Caco-2 (cell line): ENCODE results near the gene CFAP92. TPM values are rescaled to one million over a fixed set of nuclear protein-coding genes. Genes with fewer than 3 reads are reported as not detected.

Source experiments
- BruUV-seq: library from RNA; stranded (reverse); fragments of 400-500 nt; replicated peaks from 2 replicates; lab custom pipeline; 2021; lab: Mats Ljungman, UMichigan
- CTCF ChIA-PET: fragments of 300-600 bp; sonication (Branson Sonifier 250); formaldehyde crosslinking; loops from one replicate; lab custom pipeline; 2022; ENCODE audit warnings: antibody characterized with exemption; lab: Charles Lee
- POLR2A ChIA-PET: fragments of 300-600 bp; sonication (Branson Sonifier 250); formaldehyde crosslinking; loops from one replicate; lab custom pipeline; 2022; ENCODE audit warnings: antibody characterized with exemption; lab: Charles Lee
- DNase-seq, 2 experiments: peaks; one replicate each; pipeline versions ENCODE4 v3.0.0 to v3.0.0-alpha.2; 2020 to 2022
- H3K27me3 ChIP-seq: replicated peaks from 2 replicates; pipeline ENCODE4 v1.6.0; 2011; ENCODE audit warnings: low read length; ENCODE audit not compliant: control insufficient read depth, insufficient read depth
- H3K36me3 ChIP-seq: 2 replicates; pipeline ENCODE4 v1.5.1; 2011; ENCODE audit warnings: low read length; ENCODE audit not compliant: control insufficient read depth, insufficient read depth
- H3K4me1 ChIP-seq: fragments of 250-450 bp; sonication (Bioruptor Pico); 2 replicates; pipeline ENCODE4 v1.5.1; 2020; ENCODE audit warnings: mild to moderate bottlenecking
- H3K4me3 ChIP-seq: 2 replicates; pipeline ENCODE4 v1.5.1; 2011; ENCODE audit warnings: low read depth, mild to moderate bottlenecking, control low read depth, low read length
- H3K9me3 ChIP-seq: fragments of 250-450 bp; sonication (Bioruptor Pico); 2 replicates; pipeline ENCODE4 v1.5.1; 2020; ENCODE audit warnings: mild to moderate bottlenecking, moderate library complexity
- H3K27ac Mint-ChIP-seq: one replicate; pipeline ENCODE4 v1.8.0; 2022; ENCODE audit warnings: mixed read lengths; ENCODE audit not compliant: unreplicated experiment
- H3K27me3 Mint-ChIP-seq: one replicate; pipeline ENCODE4 v1.8.0; 2022; ENCODE audit warnings: mixed read lengths; ENCODE audit not compliant: insufficient read depth, unreplicated experiment
- H3K36me3 Mint-ChIP-seq: one replicate; pipeline ENCODE4 v1.8.0; 2022; ENCODE audit warnings: mild to moderate bottlenecking, mixed read lengths; ENCODE audit not compliant: insufficient read depth, unreplicated experiment
- H3K4me1 Mint-ChIP-seq: one replicate; pipeline ENCODE4 v1.8.0; 2022; ENCODE audit warnings: low read depth, mixed read lengths; ENCODE audit not compliant: unreplicated experiment
- H3K4me3 Mint-ChIP-seq: one replicate; pipeline ENCODE4 v1.8.0; 2022; ENCODE audit warnings: mild to moderate bottlenecking, moderate library complexity, mixed read lengths; ENCODE audit not compliant: unreplicated experiment
- H3K9me3 Mint-ChIP-seq: one replicate; pipeline ENCODE4 v1.8.0; 2022; ENCODE audit warnings: mixed read lengths; ENCODE audit not compliant: unreplicated experiment
- CTCF ChIP-seq, 2 experiments: fragments of 200-600 bp in 1 of 2; IDR thresholded peaks; 1 replicate in 1 of 2; 2 replicates in 1 of 2; pipeline versions ENCODE4 v1.5.1 to v1.8.0; 2011 to 2022; ENCODE audit warnings: antibody characterized with exemption in 1 of 2, control low read depth in 1 of 2, inconsistent platforms in 1 of 2, low read depth in 1 of 2, low read length in 1 of 2, mild to moderate bottlenecking in 1 of 2, moderate library complexity in 1 of 2; ENCODE audit not compliant: insufficient read depth in 1 of 2, severe bottlenecking in 1 of 2, unreplicated experiment in 1 of 2
- intact Hi-C: fragments of 100-400 bp; cut with micrococcal nuclease; formaldehyde crosslinking; loops from one replicate; pipeline ENCODE4 v1.10.0; 2022; ENCODE audit not compliant: unreplicated experiment
- total RNA-seq: library from RNA; stranded (reverse); gene quantifications from 2 replicates; pipeline ENCODE4 v1.2.3, GENCODE V29; 2022

The CFAP92 gene
- total RNA-seq, 1 experiment from 2014 or later = 5.9 TPM

GRCh38 chr3:129003578-129004112 is 9.8 kb upstream of the CFAP92 start:
- BruUV-seq = no TSS peak
- Mint-ChIP-seq H3K27ac (peak overlapping the region; percentile 82), H3K9me3 (no peaks in the 10 kb centered on the region), H3K4me3 (peak overlapping the region; percentile 75), H3K4me1 (peaks cover 22% of the 10 kb centered on the region), H3K36me3 (peaks cover 6% of the 10 kb centered on the region), H3K27me3 (no peaks in the 10 kb centered on the region)
- Histone ChIP-seq H3K36me3 (no peaks in the 10 kb centered on the region), H3K9me3 (no peaks in the 10 kb centered on the region), H3K4me3 (peak overlapping the region; percentile 56), H3K27me3 (no peaks in the 10 kb centered on the region), H3K4me1 (no peaks in the 10 kb centered on the region)
- ChIA-PET POLR2A (interaction anchor here (0.6 to 1.0 kb wide), 5 partner anchors 10 to 246 kb away, joined by 3 to 6 read pairs (median 4); partner anchors contain the start of genes ACAD9, CFAP92 and COPG1), CTCF (interaction anchor here (0.6 to 1.3 kb wide), 7 partner anchors 9 to 242 kb away, joined by 3 to 13 read pairs (median 7); partner anchors contain the start of gene CFAP92)
- peak; percentile 78 to 89 for DNase-seq
- TF ChIP-seq CTCF (IDR thresholded peaks at IDR 0.05; ENCODE audit: insufficient read depth in 1 of 2, low read depth in 1 of 2, low read length in 1 of 2, severe bottlenecking in 1 of 2, unreplicated experiment in 1 of 2) = peak in 1 of 2 experiments; percentile 50
- intact Hi-C loops = no loop called here

DNA sequence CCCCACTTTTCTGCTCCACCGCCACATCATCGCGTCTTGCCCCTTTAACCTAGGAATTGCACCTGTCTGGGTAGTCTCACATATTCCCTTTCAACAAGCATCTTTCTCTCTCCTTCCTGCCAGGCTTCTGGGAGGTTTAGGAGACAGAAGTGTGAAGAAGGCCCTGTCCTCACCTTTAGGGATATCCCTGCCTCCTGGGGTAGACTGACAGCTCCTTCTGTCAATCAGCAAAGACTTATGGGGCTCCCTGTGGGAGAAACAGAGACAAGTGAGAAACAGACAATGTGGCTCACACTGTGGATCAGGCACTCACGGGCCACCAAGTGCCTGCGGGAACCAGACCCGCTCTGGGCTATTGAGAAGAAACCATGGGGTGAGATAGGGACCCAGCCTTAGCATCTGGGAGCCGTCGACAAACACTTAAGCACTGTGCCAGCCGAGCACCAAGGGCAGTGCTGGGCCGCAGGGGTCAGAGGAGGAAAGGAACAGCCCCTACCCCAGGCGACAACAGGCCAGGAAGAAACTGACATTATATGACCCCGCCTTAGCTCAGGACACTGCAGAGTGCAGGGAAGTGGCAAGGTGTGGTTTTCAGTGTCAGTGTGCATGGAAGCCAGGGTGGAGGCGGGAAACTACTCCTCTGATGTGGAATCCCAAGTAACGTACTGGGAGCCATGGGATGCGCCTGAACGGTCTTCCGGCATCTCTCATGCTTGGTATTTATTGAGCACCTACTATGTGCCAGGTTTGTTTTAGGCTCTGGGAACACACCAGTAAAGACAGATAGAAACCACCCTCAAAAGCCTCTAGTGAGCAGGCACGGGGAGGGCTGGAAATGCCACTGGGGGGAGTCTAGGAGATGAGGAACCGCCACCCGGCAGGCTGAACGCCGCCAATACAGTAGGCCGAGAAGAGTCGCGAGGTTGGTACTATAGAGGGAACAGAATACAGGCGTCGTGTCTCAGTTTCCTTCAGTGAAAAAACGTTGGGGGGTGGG is 9.0 kb upstream of the CFAP92 start:
- TSS peak; percentile 31 for BruUV-seq
- Histone ChIP-seq H3K27me3 (no peaks in the 10 kb centered on the region), H3K4me1 (no peaks in the 10 kb centered on the region), H3K36me3 (no peaks in the 10 kb centered on the region), H3K4me3 (peak overlapping the region; percentile 56), H3K9me3 (no peaks in the 10 kb centered on the region)
- Mint-ChIP-seq H3K27me3 (no peaks in the 10 kb centered on the region), H3K36me3 (peaks cover 6% of the 10 kb centered on the region), H3K27ac (peak overlapping the region; percentile 82), H3K4me3 (peak overlapping the region; percentile 75), H3K4me1 (peaks cover 21% of the 10 kb centered on the region), H3K9me3 (no peaks in the 10 kb centered on the region)
- ChIA-PET CTCF (interaction anchor here (0.9 to 1.3 kb wide), 4 partner anchors 13 to 117 kb away, joined by 3 to 13 read pairs (median 9); no protein-coding TSS in a partner anchor), POLR2A (interaction anchor here (0.9 to 1.0 kb wide), 3 partner anchors 9 to 247 kb away, joined by 3 to 5 read pairs (median 4); partner anchors contain the start of genes CFAP92 and COPG1)
- no peak for DNase-seq
- intact Hi-C loops = no loop called here
- TF ChIP-seq CTCF (IDR thresholded peaks at IDR 0.05; ENCODE audit: insufficient read depth in 1 of 2, low read depth in 1 of 2, low read length in 1 of 2, severe bottlenecking in 1 of 2, unreplicated experiment in 1 of 2) = no peak
